Subcutaneous adipose tissue (tissue), 4 donors: ENCODE results near the gene AP1G2. TPM values are rescaled to one million over a fixed set of nuclear protein-coding genes. Genes with fewer than 3 reads are reported as not detected.

Source experiments
- CTCF ChIP-seq: fragments of 450-650 bp; IDR thresholded peaks from one replicate; pipeline ENCODE4 v1.5.1; 2016; ENCODE audit warnings: low read depth, mild to moderate bottlenecking, control low read depth, antibody characterized with exemption, moderate library complexity
- total RNA-seq, 4 donors: library from RNA; depleted of rRNA; stranded (reverse); fragments of >200 nt; gene quantifications; one replicate each; pipeline ENCODE4 v1.1.0, GENCODE V29; 2016

Gene AP1G2
- total RNA-seq, 4 donors from 2014 or later: 25.3 to 49.6 (median 30.8) TPM

- no peak for TF ChIP-seq CTCF
These were observed 1.3 kb downstream of the AP1G2 start for GRCh38 chr14:23566112-23566777.

- no peak for TF ChIP-seq CTCF
These were observed 2.0 kb downstream of the AP1G2 start for GRCh38 chr14:23565626-23566025.

GRCh38 chr14:23564876-23565275, 2.7 kb downstream of the AP1G2 start:
- no peak for TF ChIP-seq CTCF

GRCh38 chr14:23564181-23564812, 3.3 kb downstream of the AP1G2 start:
- TF ChIP-seq CTCF: no peak

- no peak for TF ChIP-seq CTCF
These were observed 4.0 kb downstream of the AP1G2 start for GRCh38 chr14:23563473-23564180.

GRCh38 chr14:23562822-23563472, 4.6 kb downstream of the AP1G2 start:
- no peak for TF ChIP-seq CTCF
